Stimulated activated CD4-positive, alpha-beta T cell treated with anti-CD3 and anti-CD28 coated beads, Interleukin-4, amount 100 ng/mL, for 48 hours (primary cell): ENCODE data around the gene MAGT1.
A peak's percentile ranks its signal among the peaks of the same experiment; 100 is the strongest.
"Not testable (repeated sequence)": the region's sequence is repeated elsewhere in the genome, so short reads cannot be mapped to it uniquely, and the experiment has no call there.

ENCODE experiments used
- DNase-seq, 2 donors: peaks; one replicate each; pipeline ENCODE4 v3.0.0-alpha.2; 2020; ENCODE audit warnings: low read depth in 2 of 2

Gene MAGT1

DNA sequence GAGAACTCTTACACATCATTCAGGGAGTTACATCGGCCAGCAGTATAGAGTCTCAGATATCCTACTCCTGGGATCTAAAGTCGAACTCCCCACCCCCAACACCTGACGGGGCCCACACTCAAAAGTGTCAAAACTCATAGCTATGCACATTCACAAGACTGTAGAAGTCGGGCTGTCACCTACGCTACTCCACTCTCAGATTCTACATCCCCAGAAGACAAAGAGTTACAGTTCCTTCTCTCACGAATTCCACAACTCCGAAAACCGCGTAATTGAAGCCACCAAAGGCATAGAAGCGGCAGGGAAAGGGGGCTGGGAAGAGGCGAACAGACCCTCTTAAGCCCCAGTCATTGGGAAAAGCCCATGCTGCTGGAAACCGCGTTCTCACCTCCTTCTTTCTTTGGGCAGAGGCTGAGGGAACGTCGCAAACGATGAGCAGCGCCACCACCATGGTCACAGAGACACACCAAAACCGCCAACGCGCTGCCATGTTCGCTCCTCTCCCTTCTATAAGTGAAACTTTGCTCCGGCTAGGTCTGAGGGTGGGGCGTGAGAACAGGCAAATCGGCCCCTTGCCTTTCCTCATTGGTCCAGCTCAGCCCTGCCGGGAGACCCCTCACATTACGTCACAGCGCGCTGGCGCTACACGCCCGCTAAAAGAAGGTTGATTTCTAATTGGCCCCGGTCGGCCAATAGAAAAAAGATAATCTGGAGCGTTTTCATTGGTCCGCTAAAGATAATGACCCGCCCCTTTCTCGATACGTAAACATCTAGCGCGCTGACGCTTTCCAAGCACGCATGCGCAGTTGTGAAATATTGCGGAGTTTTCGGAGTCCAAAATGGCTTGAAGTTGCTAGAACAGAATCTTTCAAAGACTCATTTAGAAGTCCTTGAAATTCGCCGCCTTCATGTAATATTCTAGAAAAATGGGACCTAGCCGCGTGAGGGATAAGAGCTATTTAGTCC is at the start of gene MAGT1:
TSS of gene MAGT1 (minus strand) at position 515 of the 966 bp plus-strand sequence. CDS start at position 490, 25 bp downstream.
- DNase-seq, result peak; percentile 66 to 85

DNA sequence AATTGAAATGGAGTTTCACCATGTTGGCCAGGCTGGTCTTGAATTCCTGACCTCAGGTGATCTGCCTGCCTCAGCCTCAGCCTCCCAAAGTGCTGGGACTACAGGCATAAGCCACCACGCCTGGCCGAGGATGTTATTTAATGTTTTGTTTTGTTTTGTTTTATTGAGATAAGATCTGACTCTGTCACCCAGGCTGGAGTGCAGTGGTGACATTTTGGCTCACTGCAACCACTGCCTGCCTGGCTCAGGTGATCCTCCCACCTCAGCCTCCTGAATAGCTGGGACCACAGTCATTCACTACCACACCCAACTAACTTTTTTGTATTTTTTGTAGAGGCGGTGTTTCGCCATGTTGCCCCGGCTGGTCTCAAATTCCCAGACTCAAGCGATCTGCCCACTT is 49.8 kb upstream of the MAGT1 start:
- DNase-seq, result not testable (repeated sequence)

DNA sequence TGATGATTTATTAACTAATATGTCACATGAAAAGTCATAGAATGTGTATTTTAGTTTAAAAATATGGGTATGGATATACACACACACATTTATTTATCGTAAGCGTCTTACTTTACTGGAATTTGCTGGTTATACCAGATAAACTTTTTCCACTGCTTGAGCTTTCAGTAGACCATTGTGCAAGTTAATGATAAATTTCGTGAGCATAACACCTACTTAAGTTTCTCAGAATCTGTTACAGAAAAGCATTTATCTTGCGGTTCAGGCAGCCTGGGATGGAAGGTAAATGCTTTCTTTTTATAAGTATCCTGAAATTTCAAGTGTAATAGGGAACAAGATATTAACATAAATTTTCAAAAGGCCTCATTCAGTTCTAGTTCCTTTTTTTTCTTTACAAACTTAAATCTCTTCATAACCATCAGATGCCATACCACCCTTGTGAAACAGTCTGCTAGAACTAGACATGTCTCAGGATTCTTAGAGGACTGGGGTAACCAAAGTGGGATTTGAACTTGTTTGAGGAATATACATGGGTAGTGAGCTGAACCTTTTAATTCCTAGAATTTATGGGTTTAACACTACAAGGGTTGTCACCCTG is 42.9 kb upstream of the MAGT1 start:
- DNase-seq, result no peak

DNA sequence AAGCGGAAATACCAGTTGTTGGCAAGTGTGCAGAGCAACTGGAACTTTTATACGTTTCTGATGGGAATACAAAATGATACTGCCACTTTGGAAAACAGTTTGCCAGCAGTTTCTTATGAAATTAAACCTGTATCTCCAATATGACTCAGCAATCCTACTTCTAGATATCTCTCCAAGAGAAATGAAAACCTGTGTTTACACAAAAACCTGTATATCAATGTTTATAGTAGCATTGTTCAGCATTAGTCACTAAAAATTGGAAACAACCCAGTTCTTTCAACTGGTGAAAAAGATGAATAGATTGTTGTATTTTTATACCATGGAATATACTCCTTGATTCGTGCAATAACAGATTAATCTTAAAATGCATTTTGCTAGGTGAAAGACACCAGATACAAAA is 42.1 kb upstream of the MAGT1 start:
- no peak for DNase-seq

DNA sequence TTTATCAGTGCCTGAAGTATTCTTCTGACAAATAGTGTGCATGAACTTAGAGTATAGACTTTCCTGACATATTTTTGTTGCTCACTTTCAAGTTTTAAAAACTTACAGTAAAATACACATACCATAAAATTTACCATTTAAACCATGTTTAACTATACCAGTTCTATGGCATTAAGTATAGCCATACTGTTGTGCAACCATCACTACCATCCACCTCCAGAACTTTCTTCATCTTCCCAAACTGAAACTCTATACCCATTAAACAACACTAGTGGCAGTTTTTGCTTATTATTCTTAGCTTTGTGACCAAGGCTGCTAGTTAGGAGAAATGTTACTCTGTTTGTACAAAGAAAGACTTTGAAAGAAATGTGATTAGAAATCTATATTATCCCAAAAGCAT is 41.1 kb upstream of the MAGT1 start:
- no peak for DNase-seq

DNA sequence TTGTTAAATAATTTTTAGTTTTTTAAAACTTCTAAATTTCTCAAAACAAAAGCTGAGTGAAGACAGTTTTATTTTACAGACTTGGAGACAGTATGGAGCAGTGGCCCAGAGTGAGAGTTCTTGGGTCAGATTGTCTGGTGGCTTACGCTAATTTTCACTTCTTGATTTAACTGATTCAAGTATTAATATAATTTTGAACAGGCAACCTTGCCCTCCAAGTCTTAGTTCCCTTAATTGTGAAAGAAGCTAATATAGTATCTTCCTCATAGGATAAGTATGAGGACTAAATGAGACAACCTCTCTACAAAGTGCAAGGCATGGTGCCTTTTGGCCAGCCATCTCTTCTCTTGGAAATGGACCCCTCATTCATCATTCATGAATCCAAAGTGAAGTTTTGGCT is 40.7 kb upstream of the MAGT1 start:
- DNase-seq, result no peak

DNA sequence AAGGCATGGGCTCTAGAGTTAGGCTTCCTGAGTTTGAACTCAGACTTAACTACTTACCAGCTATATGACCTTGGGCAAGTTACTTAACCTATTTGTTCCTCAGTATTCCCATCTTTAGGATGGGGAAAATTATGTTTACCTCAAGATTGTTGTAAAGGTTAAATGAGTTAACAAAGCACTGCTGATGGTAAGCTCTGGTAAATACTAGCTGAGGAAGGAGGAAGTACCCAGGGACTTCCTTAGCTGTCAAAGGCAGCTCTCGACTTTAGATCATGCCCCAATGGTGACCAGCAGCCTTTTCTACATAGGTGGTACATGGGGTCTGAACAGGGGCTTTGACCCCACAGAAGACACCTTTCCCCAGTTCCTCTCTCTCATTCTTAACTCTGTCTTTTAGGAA is 35.3 kb upstream of the MAGT1 start:
- no peak for DNase-seq

DNA sequence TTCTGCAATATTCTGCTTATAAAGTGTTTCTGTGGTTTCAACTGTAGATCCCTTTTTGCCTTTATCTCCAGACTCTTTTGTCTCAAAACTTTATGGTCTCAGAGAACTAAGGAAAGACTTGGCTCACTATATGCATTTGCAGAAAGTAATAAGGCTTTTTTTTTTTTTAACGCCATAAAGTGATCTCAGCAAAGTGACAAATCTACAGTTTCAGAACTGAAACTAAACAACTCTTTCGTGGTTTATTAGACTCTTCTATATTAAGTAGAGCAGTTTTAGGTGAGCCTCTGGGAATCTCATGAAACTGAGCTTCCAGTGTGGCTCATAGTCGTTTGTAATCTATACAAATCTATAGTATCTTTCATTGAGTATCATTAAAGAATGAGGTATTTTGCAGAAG is 30.5 kb upstream of the MAGT1 start:
- no peak for DNase-seq

DNA sequence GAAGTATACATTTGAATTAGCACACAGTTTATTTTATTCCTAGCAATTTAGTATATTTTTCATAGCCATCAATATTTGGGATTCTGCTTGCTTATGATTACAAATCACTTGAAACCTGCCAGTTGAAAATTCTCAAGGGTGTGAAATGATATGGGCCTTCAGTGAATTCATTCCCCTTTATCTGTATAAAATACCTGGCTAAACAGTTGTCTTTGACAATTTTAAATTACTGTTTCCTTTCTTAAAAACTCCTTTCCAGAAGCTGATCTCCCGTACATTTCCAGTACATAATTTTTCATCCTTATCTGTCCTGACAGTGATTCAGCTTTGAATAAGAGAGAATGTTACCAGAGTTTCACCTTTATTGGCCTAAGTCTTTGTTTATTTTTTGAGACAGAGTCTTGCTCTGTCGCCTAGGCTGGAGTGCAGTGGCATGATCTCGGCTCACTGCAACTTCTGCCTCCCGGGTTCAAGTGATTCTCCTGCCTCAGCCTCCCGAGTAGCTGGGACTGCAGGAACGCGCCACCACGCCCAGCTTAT is 29.2 kb upstream of the MAGT1 start:
- no peak for DNase-seq

DNA sequence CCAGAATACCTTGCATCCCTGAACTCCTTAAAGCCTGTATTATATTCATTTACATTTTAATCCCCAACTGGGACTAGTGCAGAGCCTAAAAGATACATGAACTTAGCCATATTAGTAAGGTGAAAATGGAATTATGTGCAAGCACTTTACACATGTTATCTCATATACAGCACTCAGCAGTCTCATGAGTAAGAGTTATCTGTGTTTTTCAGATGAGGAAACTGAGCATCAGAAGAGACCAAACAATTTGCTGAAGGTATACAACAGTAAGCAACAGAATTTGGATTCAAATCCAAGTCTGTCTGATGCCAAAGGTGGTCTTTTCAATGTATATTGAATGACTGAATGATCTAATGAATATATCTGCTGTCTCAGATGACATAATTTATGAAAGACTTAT is 27.6 kb upstream of the MAGT1 start:
- DNase-seq, result no peak

DNA sequence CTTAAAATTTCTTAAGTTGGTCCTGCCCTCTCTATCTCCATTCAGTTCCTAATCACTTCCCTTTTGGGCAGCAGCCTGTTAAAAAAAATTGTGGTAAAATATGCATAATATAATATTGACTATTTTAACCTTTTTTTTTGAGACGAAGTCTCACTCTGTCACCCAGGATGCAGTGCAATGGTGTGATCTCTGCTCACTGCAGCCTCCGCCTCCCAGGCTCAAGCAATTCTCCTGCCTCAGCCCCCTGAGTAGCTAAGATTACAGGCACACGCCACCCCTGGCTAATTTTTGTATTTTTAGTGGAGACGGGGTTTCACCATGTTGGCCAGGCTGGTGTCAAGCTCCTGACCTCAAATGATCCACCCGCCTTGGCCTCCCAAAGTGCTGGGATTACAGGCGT is 24.1 kb upstream of the MAGT1 start:
- not testable (repeated sequence) for DNase-seq

DNA sequence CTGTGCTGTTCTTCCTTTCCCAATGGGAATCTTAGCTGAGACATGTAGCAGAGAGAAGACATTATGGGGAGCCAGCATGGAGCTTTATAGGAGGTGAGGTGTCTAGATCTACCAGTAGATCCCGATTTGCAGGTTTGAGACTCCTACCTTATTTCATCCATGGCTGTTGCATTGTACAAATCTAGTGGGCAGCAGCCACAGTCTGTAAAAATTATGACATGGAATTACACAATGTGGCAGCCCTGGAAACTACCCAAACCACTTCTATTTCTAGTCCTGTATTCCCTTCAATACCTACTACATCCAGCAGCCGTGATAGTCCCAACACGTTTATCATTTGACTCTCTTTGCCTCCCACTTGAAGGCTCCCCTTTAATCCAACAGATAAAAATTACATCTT is 23.3 kb upstream of the MAGT1 start:
- DNase-seq, result no peak

DNA sequence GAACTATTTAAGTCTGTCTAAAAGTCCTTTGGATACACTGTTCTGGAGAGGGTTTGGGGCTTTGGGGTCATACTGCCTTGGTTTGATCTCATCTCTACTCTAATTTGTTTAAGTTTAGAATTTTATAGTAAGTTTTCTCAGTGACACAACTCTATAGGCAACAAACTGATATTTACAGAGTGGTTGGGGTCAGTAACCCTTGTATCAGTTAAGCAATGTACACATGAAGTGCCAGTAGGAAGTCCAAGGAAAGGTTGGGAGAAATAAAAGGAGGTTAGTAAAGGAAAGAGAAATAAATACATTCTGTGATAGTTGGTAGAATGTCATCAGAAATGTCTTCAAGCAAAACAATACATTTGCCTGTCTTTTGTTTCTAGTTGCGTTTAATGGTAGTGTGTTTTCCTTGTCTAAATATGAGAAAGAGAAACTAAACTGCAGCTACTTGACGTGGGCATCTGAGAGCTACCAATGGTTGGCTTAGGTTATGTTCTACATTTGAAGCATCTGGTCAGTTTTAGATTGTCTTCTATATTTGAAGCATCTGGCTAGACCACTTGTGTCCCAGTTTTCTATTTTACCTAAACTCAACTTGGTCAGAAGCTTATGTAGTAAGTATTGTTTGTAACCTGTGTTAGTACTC is 22.2 kb upstream of the MAGT1 start:
- no peak for DNase-seq

DNA sequence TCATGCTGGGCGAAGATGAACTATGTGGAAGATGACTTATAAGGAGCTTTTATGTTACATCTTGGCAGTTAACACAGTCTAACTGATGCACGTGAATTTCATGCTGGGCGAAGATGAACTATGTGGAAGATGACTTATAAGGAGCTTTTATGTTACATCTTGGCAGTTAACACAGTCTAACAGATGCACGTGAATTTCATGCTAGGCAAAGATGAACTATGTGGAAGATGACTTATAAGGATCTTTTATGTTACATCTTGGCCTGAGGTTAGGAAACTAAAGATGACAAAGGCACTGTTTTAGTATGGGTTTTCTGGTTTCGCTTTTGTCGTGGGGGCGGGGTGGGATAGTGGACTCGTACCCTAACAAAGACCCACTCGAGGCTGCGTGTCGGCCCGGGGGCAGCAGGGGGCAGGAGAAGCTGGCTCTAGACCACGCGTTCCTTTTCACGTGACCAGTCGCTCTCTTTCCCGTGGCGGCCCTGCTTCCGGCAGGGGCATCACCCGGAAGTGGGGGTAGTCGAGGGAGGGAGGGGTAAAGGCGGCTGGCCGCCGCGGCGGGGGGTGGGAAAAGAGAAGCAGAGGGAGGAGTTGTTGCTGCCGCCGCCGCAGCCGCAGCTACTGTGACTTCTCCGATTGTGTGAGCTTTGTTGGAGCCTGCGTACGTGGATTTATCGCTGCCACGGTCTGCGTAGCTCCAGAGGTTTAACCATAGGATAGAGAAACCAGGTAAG is 15.0 kb upstream of the MAGT1 start, which contains the start of gene ATP7A:
TSS of gene ATP7A (plus strand) at position 586 of the 733 bp plus-strand sequence. CDS start 60,949 bp downstream, outside the sequence.
- DNase-seq, result peak; percentile 80 to 87

DNA sequence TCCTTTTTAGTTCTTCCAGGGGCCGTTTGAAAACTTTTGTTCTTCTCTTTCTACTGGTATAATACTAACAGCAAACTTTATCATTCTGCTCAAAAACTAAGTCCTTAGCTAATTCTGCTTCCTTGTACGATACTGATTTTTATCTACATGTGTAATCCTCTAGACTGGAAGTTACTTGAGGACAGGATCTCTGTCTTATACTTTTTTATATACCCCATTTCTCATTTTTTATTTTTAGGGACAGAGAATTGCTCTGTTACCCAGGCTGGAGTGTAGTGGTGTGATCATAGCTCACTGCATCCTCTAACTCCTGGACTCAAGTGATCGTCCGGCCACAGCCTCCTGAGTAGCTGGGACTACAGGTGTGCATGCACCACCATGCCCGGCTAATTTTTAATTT is 6.3 kb upstream of the MAGT1 start:
- no peak for DNase-seq

DNA sequence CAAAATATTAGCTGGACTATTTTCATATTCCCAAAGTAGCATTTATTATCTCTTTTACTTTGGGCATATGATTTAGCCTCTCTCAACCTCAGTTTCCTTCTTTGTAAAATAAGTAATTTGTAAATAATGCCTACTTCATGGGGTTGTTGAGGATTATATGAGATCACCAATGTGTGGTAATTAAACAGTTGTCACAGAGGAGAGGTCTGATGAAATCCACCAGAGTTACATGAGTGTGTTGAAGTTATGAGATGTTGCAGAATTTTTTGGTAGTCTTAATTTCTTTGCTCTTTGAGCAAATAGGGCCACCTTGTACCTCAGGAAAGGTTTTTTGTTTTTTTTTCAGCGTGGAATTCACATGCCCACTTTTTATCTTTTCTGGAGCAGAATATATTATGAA is 5.5 kb upstream of the MAGT1 start:
- DNase-seq, result no peak

DNA sequence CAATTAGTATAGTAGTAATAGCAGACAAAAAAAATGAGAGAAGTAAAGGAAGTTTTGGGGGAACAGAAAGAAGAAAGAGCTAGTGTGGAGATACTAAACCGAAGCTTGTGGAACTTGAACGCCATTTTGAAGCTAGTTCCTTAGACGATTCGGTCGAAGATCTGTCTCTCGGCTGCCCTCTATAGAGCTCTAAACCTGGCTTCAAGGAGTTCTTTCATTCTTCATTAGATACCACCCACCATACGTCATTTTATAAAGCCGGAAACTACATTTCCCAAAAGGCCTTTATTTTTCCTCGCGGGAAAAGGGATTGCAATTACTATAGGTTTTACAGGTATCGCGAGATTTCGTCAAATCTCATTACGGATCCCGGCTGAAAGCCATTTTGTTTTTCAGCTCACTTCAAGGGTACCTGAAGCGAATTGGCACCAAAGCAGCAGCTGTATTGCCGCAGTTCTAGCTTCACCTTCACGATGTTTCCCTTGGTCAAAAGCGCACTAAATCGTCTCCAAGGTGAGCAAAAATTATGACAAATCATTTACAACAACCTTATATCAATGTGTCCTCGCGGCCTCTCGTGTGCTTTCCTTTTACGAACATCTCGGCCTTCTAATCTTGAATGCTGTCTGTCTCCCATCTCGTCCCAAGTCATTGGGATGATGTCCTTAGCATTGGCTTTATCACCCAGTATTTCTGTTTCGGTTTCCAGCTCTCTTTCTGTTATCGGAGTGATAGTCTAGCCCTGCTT is 4.0 kb upstream of the MAGT1 start, which contains the start of gene COX7B:
TSS of gene COX7B (plus strand) at position 388 of the 748 bp plus-strand sequence. CDS start at position 474, 86 bp downstream.
- peak in 1 of 2 donors; percentile 35 for DNase-seq

DNA sequence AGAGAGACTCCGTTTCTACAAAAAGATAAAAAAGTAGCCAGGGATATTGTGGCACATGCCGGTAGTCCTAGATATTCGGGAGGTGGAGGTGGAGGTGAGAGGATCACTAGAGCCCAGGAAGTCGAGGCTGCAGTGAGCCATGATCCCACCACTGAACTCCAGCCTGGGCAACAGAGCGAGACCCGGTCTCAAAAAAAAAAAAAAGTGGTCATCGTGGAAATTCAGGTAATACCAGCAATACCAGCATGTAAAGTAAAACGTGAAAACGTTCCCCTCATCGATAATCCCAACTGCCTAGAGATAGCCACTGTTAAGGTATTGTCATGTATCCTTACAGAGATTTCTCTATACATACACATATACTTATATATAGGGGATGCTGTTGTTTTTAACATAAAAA is 1.5 kb downstream of the MAGT1 start:
- DNase-seq, result no peak

DNA sequence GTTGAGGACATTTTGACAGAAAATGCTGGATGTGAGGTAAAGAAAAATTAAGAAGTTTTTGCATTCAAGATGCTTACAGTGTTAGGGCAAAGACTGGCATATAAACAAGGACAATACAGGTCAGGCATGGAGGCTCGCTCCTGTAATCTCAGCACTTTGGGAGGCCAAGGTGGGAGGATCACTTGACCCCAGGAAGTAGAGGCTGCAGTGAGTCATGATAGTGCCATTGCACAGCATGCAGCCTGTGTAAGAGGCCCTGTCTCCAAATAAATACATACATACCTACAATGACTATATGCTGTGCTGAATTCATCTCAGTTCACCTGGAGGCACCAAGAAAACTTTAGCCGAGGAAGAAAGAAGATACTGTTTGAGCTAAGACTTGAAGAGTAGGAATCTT is 2.3 kb downstream of the MAGT1 start:
- no peak for DNase-seq

DNA sequence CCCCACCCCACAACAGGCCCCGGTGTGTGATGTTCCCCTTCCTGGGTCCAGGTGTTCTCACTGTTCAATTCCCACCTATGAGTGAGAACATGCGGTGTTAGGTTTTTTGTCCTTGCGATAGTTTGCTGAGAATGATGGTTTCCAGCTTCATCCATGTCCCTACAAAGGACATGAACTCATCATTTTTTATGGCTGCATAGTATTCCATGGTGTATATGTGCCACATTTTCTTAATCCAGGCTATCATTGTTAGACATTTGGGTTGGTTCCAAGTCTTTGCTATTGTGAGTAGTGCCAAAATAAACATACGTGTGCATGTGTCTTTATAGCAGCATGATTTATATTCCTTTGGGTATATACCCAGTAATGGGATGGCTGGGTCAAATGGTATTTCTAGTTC is 13.8 kb downstream of the MAGT1 start:
- not testable (repeated sequence) for DNase-seq

DNA sequence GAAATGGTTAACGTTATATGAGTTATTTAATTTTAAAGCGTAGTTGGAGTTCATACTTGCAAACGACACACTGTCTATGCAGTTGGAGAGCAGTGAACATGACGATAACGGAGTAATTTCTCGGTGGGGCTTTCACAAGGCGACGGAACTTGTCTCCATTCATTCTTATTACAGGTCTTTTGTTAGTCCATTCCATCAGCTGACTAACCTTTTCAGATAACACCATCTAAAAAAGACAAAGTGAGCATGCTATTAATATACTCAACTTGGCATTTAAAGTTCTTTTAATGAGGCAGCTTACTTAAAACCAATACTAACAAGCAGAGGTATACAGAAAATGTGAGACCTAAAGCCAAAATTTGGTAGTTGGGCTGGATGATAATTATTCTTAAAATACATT is 19.9 kb downstream of the MAGT1 start:
- no peak for DNase-seq
